ENCODE data around the gene ZBTB22. TPM values are rescaled to one million over a fixed set of nuclear protein-coding genes. Genes with fewer than 3 reads are reported as not detected.
A peak's percentile ranks its signal among the peaks of the same experiment; 100 is the strongest.

Gene ZBTB22
- total RNA-seq, 1 donor from 2014 or later, result 31.8 TPM

GRCh38 chr6:33272275-33273128, 45.0 kb downstream of the ZBTB22 start:
- intact Hi-C loops (cut with micrococcal nuclease), result loop anchor here (5.0 kb wide), 1 partner anchor 515 kb away; the partner anchor contains the start of gene LEMD2
- H3K27ac Mint-ChIP-seq, result peak overlapping the region; percentile 100
- TF ChIP-seq CTCF (IDR thresholded peaks at IDR 0.05), result no peak
- ChIA-PET POLR2A (interaction anchor here (0.5 to 3.9 kb wide), 38 partner anchors 9 to 1607 kb away, joined by 3 to 80 read pairs (median 6); partner anchors contain the start of genes BAK1, CSNK2B, CUTA and HLA-DMA), CTCF (interaction anchor here (1.0 to 2.0 kb wide), 4 partner anchors 16 to 272 kb away, joined by 3 to 11 read pairs (median 4); partner anchors contain the start of genes PFDN6 and WDR46)
- ATAC-seq (ENCODE audit: low read depth) (peak; percentile 4), DNase-seq (no peak)
- peak overlapping the region; percentile 100 for H3K4me3 Mint-ChIP-seq
- peaks cover 63% of the 10 kb centered on the region for H3K4me1 Mint-ChIP-seq
- peaks cover 81% of the 10 kb centered on the region for H3K36me3 Mint-ChIP-seq (ENCODE audit: low read depth)
- H3K9me3 Mint-ChIP-seq, result no peaks in the 10 kb centered on the region
- no peaks in the 10 kb centered on the region for H3K27me3 Mint-ChIP-seq

- Mint-ChIP-seq H3K27ac (peak within 1 kb of the TSS; percentile 100), H3K4me3 (peak within 1 kb of the TSS; percentile 100), H3K4me1 (peaks cover 59% of the 10 kb centered on the region), H3K36me3 (ENCODE audit: low read depth) (peaks cover 86% of the 10 kb centered on the region), H3K27me3 (no peaks in the 10 kb centered on the region), H3K9me3 (no peaks in the 10 kb centered on the region)
- intact Hi-C loops (cut with micrococcal nuclease), result loop anchor here (1.0 to 5.0 kb wide), 9 partner anchors 18 to 516 kb away; partner anchors contain the start of genes CUTA, LEMD2, PFDN6 and RING1
- ATAC-seq (ENCODE audit: low read depth), result peak; percentile 84
- POLR2A ChIA-PET, result interaction anchor here (0.6 to 3.9 kb wide), 50 partner anchors 10 to 1606 kb away, joined by 3 to 80 read pairs (median 5); partner anchors contain the start of genes ABHD16A, BAK1, CSNK2B and CUTA
- TF ChIP-seq CTCF (IDR thresholded peaks at IDR 0.05), result no peak
- peak; percentile 79 for DNase-seq
- CTCF ChIA-PET, result interaction anchor here (1.0 to 2.0 kb wide), 5 partner anchors 17 to 272 kb away, joined by 3 to 11 read pairs (median 6); partner anchors contain the start of genes PFDN6 and WDR46
Measured at GRCh38 chr6:33271468-33272274, 45.9 kb downstream of the ZBTB22 start, which contains the start of the genes RPS18 and VPS52. TSS of gene RPS18 (plus strand) at chr6:33272075. CDS start at chr6:33272120, 45 bp downstream. TSS of gene VPS52 (minus strand) at chr6:33271876. CDS start at chr6:33271675, 201 bp downstream.

GRCh38 chr6:33271117-33271467, 46.5 kb downstream of the ZBTB22 start:
- CTCF ChIA-PET, result interaction anchor here (1.1 to 2.0 kb wide), 4 partner anchors 18 to 74 kb away, joined by 3 to 11 read pairs (median 6); partner anchors contain the start of genes PFDN6 and WDR46
- H3K27me3 Mint-ChIP-seq, result no peaks in the 10 kb centered on the region
- peaks cover 86% of the 10 kb centered on the region for H3K36me3 Mint-ChIP-seq (ENCODE audit: low read depth)
- intact Hi-C loops (cut with micrococcal nuclease), result loop anchor here (1.0 to 5.0 kb wide), 9 partner anchors 18 to 516 kb away; partner anchors contain the start of genes CUTA, LEMD2, PFDN6 and RING1
- peaks cover 53% of the 10 kb centered on the region for H3K4me1 Mint-ChIP-seq
- POLR2A ChIA-PET, result interaction anchor here (0.6 to 3.9 kb wide), 38 partner anchors 9 to 1568 kb away, joined by 3 to 80 read pairs (median 6); partner anchors contain the start of genes ABHD16A, CUTA, GPSM3 and HLA-DPA1
- H3K27ac Mint-ChIP-seq, result peak overlapping the region; percentile 100
- ATAC-seq (ENCODE audit: low read depth) (peak; percentile 10), DNase-seq (no peak)
- H3K4me3 Mint-ChIP-seq, result peak overlapping the region; percentile 100
- no peaks in the 10 kb centered on the region for H3K9me3 Mint-ChIP-seq
- TF ChIP-seq CTCF (IDR thresholded peaks at IDR 0.05), result no peak

Other genes starting within 250 kb of the ZBTB22 start
- gene HLA-DPA1, start 244.1 kb downstream of the ZBTB22 start, total RNA-seq, result 718 and 730 TPM in 2 replicates
- 853 and 854 TPM in 2 replicates for gene HLA-DPB1, start 241.8 kb downstream of the ZBTB22 start, total RNA-seq
- gene COL11A2, start 125.3 kb downstream of the ZBTB22 start, total RNA-seq, result 0.32 and 0.47 TPM in 2 replicates
- 72.4 and 74.3 TPM in 2 replicates for gene RXRB, start 117.1 kb downstream of the ZBTB22 start, total RNA-seq
- gene SLC39A7, start 116.9 kb downstream of the ZBTB22 start, total RNA-seq, result 31.7 and 35.2 TPM in 2 replicates
- gene HSD17B8, start 113.1 kb downstream of the ZBTB22 start, total RNA-seq, result 12.3 TPM in 2 replicates
- gene RING1, start 109.2 kb downstream of the ZBTB22 start, total RNA-seq, result 41.7 and 43.8 TPM in 2 replicates
- 82.0 and 97.2 TPM in 2 replicates for gene VPS52, start 45.9 kb downstream of the ZBTB22 start, total RNA-seq
- 4,710 and 5,877 TPM in 2 replicates for gene RPS18, start 45.7 kb downstream of the ZBTB22 start, total RNA-seq
- 19.1 and 19.4 TPM in 2 replicates for gene B3GALT4, start 40.6 kb downstream of the ZBTB22 start, total RNA-seq
- gene WDR46, start 28.5 kb downstream of the ZBTB22 start, total RNA-seq, result 114 and 117 TPM in 2 replicates
- 82.8 and 95.1 TPM in 2 replicates for gene PFDN6, start 28.1 kb downstream of the ZBTB22 start, total RNA-seq
- 54.7 and 66.5 TPM in 2 replicates for gene RGL2, start 18.8 kb downstream of the ZBTB22 start, total RNA-seq
- 319 and 350 TPM in 2 replicates for gene TAPBP, start 3.7 kb downstream of the ZBTB22 start, total RNA-seq
- 82.5 and 85.4 TPM in 2 replicates for gene DAXX, start 5.2 kb upstream of the ZBTB22 start, total RNA-seq
- 1.9 and 2.2 TPM in 2 replicates for gene KIFC1, start 74.1 kb upstream of the ZBTB22 start, total RNA-seq
- 76.0 and 83.4 TPM in 2 replicates for gene PHF1, start 93.3 kb upstream of the ZBTB22 start, total RNA-seq
- gene CUTA, start 100.4 kb upstream of the ZBTB22 start, total RNA-seq, result 111 and 120 TPM in 2 replicates
- gene SYNGAP1, start 102.3 kb upstream of the ZBTB22 start, total RNA-seq, result 19.5 and 25.4 TPM in 2 replicates
- 10.7 and 12.5 TPM in 2 replicates for gene ZBTB9, start 136.8 kb upstream of the ZBTB22 start, total RNA-seq

Data from activated B cell treated with CpG ODN at 0.5 μM for 24 hours (primary cell).